ENCODE data around the gene VWF.

DNA sequence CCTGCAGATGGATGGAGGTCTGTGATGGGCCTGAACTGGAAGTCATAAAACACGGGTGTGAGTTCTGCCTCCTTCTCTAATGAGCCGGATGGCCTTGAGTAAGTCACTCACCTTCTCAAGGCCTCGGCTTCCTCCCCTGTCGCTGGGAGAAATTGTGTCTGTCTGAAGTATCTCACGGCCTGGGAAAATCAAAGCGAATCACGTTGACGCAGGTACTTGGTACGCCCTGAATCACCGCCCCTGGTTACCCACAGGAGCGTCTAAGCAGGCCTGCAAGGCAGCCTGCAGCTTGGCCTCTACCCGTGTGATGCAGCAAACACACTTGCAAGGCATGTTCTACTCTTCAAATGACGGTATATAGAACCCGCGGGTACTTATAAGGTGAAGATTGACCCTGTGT, 47.6 kb upstream of the VWF start:
- no peak for TF ChIP-seq POLR2AphosphoS5 (IDR thresholded peaks at IDR 0.05; ENCODE audit: borderline replicate concordance, low read depth, low read length)
- no peak for TF ChIP-seq EZH2 (IDR thresholded peaks at IDR 0.05)
- TF ChIP-seq FOXP2 (optimal IDR thresholded peaks at IDR 0.05; ENCODE audit: control extremely low read depth, extremely low read length, insufficient read depth): no peak
